Measurements from ENCODE around the gene RTTN. TPM values are rescaled to one million over a fixed set of nuclear protein-coding genes. Genes with fewer than 3 reads are reported as not detected.

RTTN gene
- polyA plus RNA-seq, 2 of the 4 experiments (the other 2 are of a cell fraction) = 8.4 to 24.6 TPM

DNA sequence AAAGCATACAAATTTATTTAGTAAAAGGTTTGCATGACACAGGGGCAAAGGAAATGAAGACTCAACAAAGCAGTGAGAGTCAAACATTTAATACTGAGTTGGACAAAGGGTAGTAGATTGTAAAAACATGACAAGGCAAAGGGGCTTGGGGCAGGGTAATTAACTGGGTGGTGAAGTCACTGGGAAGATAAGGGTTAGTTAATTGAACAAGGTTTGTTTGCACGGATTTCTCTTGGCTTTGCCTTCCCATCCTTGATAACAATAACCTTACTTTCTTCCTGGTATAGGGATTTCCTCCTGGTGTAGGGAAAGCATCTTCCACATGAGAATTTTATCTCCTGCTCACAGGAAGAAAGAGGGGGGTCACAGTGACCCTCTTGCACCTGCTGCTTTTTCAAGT lies 26.8 kb upstream of the RTTN start:
- no peak for TF ChIP-seq PHF8 (IDR thresholded peaks at IDR 0.05; ENCODE audit: borderline replicate concordance, low read depth)
- TF ChIP-seq, protein P1, sequence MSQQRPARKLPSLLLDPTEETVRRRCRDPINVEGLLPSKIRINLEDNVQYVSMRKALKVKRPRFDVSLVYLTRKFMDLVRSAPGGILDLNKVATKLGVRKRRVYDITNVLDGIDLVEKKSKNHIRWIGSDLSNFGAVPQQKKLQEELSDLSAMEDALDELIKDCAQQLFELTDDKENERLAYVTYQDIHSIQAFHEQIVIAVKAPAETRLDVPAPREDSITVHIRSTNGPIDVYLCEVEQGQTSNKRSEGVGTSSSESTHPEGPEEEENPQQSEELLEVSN (IDR thresholded peaks at IDR 0.05; ENCODE audit: borderline replicate concordance, low read depth) = no peak
- CTCF ChIA-PET = no interaction called here
- H3K4me2 ChIP-seq = no peak overlapping the region
- 40% methylated on average over 1 of the region's 1 CpG for WGBS (ENCODE audit: missing lambda C conversion rate)
- FAIRE-seq (no peak), ATAC-seq (no peak), DNase-seq (ENCODE audit: low read depth in 1 of 2, low spot score in 1 of 2) (no peak)
- H3K27ac ChIP-seq = peak overlapping the region in 1 of 2 experiments; percentile 31; a peak in 1 of 6 replicates
- H3K4me1 ChIP-seq = peaks cover 20% of the 10 kb centered on the region
- H3K4me3 ChIP-seq = no peak overlapping the region
- POLR2A ChIA-PET = no interaction called here
- peaks cover 12% of the 10 kb centered on the region; the same call in 2 of the 3 replicates for H3K9me3 ChIP-seq

DNA sequence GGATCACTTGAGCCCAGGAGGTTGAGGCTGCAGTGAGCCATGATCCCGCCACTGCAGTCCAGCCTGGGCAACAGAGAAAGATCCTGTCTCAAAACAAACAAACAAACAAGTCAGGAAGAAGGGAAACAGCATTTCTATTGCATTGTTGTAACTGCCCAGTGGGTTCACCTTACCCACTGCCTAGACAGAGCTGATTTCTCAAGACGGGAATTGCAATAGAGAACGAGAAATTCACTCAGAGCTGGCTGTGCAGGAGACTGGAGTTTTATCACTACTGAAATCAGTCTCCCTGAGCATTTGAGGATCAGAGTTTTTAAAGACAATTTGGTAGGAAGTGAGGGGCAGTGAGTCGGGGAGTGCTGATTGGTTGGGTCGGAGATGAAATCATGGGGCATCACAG lies 24.2 kb upstream of the RTTN start:
- TF ChIP-seq, protein P2, sequence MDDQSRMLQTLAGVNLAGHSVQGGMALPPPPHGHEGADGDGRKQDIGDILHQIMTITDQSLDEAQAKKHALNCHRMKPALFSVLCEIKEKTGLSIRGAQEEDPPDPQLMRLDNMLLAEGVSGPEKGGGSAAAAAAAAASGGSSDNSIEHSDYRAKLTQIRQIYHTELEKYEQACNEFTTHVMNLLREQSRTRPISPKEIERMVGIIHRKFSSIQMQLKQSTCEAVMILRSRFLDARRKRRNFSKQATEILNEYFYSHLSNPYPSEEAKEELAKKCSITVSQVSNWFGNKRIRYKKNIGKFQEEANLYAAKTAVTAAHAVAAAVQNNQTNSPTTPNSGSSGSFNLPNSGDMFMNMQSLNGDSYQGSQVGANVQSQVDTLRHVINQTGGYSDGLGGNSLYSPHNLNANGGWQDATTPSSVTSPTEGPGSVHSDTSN (IDR thresholded peaks at IDR 0.05) = no peak
- TF ChIP-seq KDM5A (IDR thresholded peaks at IDR 0.05) (no peak), HEYL (CRISPR knock-in tag; IDR thresholded peaks at IDR 0.05) (no peak), TP53 (CRISPR knock-in tag; IDR thresholded peaks at IDR 0.05) (no peak), CEBPB (IDR thresholded peaks at IDR 0.05) (no peak), NFE2L2 (conservative IDR thresholded peaks at IDR 0.05; ENCODE audit: low read length) (no peak), FOSL2 (IDR thresholded peaks at IDR 0.05) (no peak), FOSL2 (CRISPR knock-in tag; IDR thresholded peaks at IDR 0.05) (no peak), BHLHE40 (IDR thresholded peaks at IDR 0.05; ENCODE audit: low read depth, low read length) (no peak), SMC3 (IDR thresholded peaks at IDR 0.05) (no peak), HOXB13 (CRISPR knock-in tag; IDR thresholded peaks at IDR 0.05; ENCODE audit: low read depth) (no peak), EP300 (IDR thresholded peaks at IDR 0.05) (no peak), KDM1A (IDR thresholded peaks at IDR 0.05; ENCODE audit: low read depth) (no peak), RCOR1 (IDR thresholded peaks at IDR 0.05; ENCODE audit: low read depth, low read length) (no peak), EHF (CRISPR knock-in tag; IDR thresholded peaks at IDR 0.05) (no peak), GATA3 (IDR thresholded peaks at IDR 0.05; ENCODE audit: borderline replicate concordance) (no peak), ZC3H11A (IDR thresholded peaks at IDR 0.05) (no peak), NR3C1 (IDR thresholded peaks at IDR 0.05) (no peak)
- TF ChIP-seq, protein P3, sequence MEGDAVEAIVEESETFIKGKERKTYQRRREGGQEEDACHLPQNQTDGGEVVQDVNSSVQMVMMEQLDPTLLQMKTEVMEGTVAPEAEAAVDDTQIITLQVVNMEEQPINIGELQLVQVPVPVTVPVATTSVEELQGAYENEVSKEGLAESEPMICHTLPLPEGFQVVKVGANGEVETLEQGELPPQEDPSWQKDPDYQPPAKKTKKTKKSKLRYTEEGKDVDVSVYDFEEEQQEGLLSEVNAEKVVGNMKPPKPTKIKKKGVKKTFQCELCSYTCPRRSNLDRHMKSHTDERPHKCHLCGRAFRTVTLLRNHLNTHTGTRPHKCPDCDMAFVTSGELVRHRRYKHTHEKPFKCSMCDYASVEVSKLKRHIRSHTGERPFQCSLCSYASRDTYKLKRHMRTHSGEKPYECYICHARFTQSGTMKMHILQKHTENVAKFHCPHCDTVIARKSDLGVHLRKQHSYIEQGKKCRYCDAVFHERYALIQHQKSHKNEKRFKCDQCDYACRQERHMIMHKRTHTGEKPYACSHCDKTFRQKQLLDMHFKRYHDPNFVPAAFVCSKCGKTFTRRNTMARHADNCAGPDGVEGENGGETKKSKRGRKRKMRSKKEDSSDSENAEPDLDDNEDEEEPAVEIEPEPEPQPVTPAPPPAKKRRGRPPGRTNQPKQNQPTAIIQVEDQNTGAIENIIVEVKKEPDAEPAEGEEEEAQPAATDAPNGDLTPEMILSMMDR (IDR thresholded peaks at IDR 0.05) = no peak
- TF ChIP-seq, protein P4, sequence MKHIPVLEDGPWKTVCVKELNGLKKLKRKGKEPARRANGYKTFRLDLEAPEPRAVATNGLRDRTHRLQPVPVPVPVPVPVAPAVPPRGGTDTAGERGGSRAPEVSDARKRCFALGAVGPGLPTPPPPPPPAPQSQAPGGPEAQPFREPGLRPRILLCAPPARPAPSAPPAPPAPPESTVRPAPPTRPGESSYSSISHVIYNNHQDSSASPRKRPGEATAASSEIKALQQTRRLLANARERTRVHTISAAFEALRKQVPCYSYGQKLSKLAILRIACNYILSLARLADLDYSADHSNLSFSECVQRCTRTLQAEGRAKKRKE (CRISPR knock-in tag; IDR thresholded peaks at IDR 0.05; ENCODE audit: low read depth) = no peak
- peaks cover 10% of the 10 kb centered on the region; the same call in 2 of the 3 replicates for H3K4me1 ChIP-seq
- POLR2A ChIA-PET = no interaction called here
- CTCF ChIA-PET = interaction anchor here (1.3 kb wide), 1 partner anchor 35 kb away, joined by 3 read pairs; no protein-coding TSS in a partner anchor
- H3K27ac ChIP-seq = no peak overlapping the region
- peaks cover 19% of the 10 kb centered on the region; the same call in 2 of the 3 replicates for H3K9me3 ChIP-seq
- H3K4me2 ChIP-seq = no peak overlapping the region
- FAIRE-seq (no peak), DNase-seq (ENCODE audit: low read depth in 1 of 2, low spot score in 1 of 2) (no peak), ATAC-seq (no peak)
- H3K4me3 ChIP-seq = no peak overlapping the region
- 85% methylated on average over 5 of the region's 5 CpGs for WGBS (ENCODE audit: missing lambda C conversion rate)

DNA sequence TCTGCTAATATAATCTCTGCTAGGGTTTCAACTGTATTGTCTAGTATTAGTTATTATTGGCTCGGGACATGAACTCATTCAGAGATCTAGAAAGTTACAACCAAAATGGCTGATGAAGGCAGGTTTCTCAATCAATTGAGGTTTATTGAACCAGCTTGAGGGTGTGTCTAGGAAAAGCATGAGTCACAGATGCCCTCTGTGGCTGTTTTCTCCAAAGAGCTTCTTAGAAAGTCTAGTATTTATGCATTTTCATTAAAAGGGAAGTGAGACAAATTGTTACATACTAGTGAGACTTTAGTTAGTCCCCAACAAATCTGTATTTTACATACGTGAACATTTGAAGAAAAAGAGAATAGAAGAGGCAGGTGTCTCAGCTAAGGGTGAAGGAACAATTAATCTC lies 23.0 kb upstream of the RTTN start:
- Histone ChIP-seq H3K27ac (no peak overlapping the region), H3K4me3 (no peak overlapping the region), H3K4me2 (no peak overlapping the region), H3K9me3 (peaks cover 19% of the 10 kb centered on the region; the same call in 2 of the 3 replicates), H3K4me1 (no peaks in the 10 kb centered on the region)
- DNase-seq (ENCODE audit: low read depth in 1 of 2, low spot score in 1 of 2) (no peak), FAIRE-seq (no peak), ATAC-seq (no peak)
- ChIA-PET CTCF (no interaction called here), POLR2A (no interaction called here)
- no peak for TF ChIP-seq TP53 (CRISPR knock-in tag; IDR thresholded peaks at IDR 0.05)
- no peak for TF ChIP-seq NFE2L2 (conservative IDR thresholded peaks at IDR 0.05; ENCODE audit: low read length)
- TF ChIP-seq ZSCAN20 (CRISPR knock-in tag; IDR thresholded peaks at IDR 0.05) = no peak
- no peak for TF ChIP-seq JUNB (IDR thresholded peaks at IDR 0.05)
- 44% methylated on average over 2 of the region's 2 CpGs for WGBS (ENCODE audit: missing lambda C conversion rate)

Measured in A549 (cell line).